Testis (tissue), 2 donors: ENCODE measurements around the gene DDAH1.
A peak's percentile ranks its signal among the peaks of the same experiment; 100 is the strongest.

ENCODE experiments used
- CTCF ChIP-seq, 3 experiments: fragments of 450-650 bp in 2 of 3; fragments of 200-600 bp in 1 of 3; sonication (generic) in 1 of 3; IDR thresholded peaks; one replicate each; pipeline ENCODE4 v1.5.1; 2016 to 2019; ENCODE audit warnings: antibody characterized with exemption in 3 of 3, mild to moderate bottlenecking in 2 of 3, moderate library complexity in 1 of 3
- POLR2A ChIP-seq: fragments of 450-650 bp; IDR thresholded peaks from one replicate; pipeline ENCODE4 v1.6.1; 2017; ENCODE audit warnings: antibody characterized with exemption, mild to moderate bottlenecking, moderate library complexity

- TF ChIP-seq CTCF (IDR thresholded peaks at IDR 0.05) (peak; percentile 92 to 96 (median 92)), POLR2A (no peak)
These were observed 156.7 kb downstream of the DDAH1 start for GRCh38 chr1:85307987-85308832.
